H9 (cell line): ENCODE data around the gene CCDC178. TPM values are rescaled to one million over a fixed set of nuclear protein-coding genes. Genes with fewer than 3 reads are reported as not detected.

Experiments
- DNase-seq: peaks from one replicate; pipeline ENCODE4 v3.0.0-alpha.2; 2017
- H2AFZ ChIP-seq: one replicate; pipeline ENCODE4 v1.6.1; 2013; ENCODE audit warnings: mild to moderate bottlenecking, low read length, control low read depth, moderate library complexity
- H2AK5ac ChIP-seq: 2 replicates; pipeline ENCODE4 v1.6.1; 2013; ENCODE audit warnings: low read length, control low read depth, mixed read lengths; ENCODE audit not compliant: insufficient read length
- H2BK120ac ChIP-seq: one replicate; pipeline ENCODE4 v1.6.1; 2013; ENCODE audit warnings: low read depth, mild to moderate bottlenecking, low read length, control low read depth, inconsistent platforms; ENCODE audit not compliant: poor library complexity, severe bottlenecking
- H2BK12ac ChIP-seq: 2 replicates; pipeline ENCODE4 v1.6.1; 2013; ENCODE audit warnings: low read length, control low read depth, mixed read lengths, low read depth; ENCODE audit not compliant: insufficient read length
- H2BK15ac ChIP-seq: 2 replicates; pipeline ENCODE4 v1.6.1; 2013; ENCODE audit warnings: low read depth, low read length, control low read depth
- H2BK20ac ChIP-seq: one replicate; pipeline ENCODE4 v1.6.1; 2013; ENCODE audit warnings: low read depth, mild to moderate bottlenecking, low read length, control low read depth, inconsistent platforms; ENCODE audit not compliant: poor library complexity, severe bottlenecking
- H2BK5ac ChIP-seq: 2 replicates; pipeline ENCODE4 v1.6.1; 2013; ENCODE audit warnings: low read length, control low read depth, mixed read lengths; ENCODE audit not compliant: insufficient read length
- H3K14ac ChIP-seq: 2 replicates; pipeline ENCODE4 v1.6.1; 2013; ENCODE audit warnings: low read length, control low read depth; ENCODE audit not compliant: insufficient read depth
- H3K18ac ChIP-seq: 2 replicates; pipeline ENCODE4 v1.6.1; 2013; ENCODE audit warnings: low read depth, mild to moderate bottlenecking, mixed read lengths, low read length, control low read depth; ENCODE audit not compliant: insufficient read length
- H3K23ac ChIP-seq: 2 replicates; pipeline ENCODE4 v1.6.1; 2013; ENCODE audit warnings: low read length, control low read depth, mixed read lengths, low read depth; ENCODE audit not compliant: insufficient read length
- H3K23me2 ChIP-seq: 2 replicates; pipeline ENCODE4 v1.6.1; 2013; ENCODE audit warnings: low read depth, mild to moderate bottlenecking, mixed read lengths, low read length, control low read depth; ENCODE audit not compliant: insufficient read length, poor library complexity, severe bottlenecking
- H3K27ac ChIP-seq: 2 replicates; pipeline ENCODE4 v1.5.1; 2013; ENCODE audit warnings: low read length, control low read depth, mixed read lengths, low read depth; ENCODE audit not compliant: insufficient read length
- H3K27me3 ChIP-seq: 2 replicates; pipeline ENCODE4 v1.6.1; 2013; ENCODE audit warnings: low read length, control low read depth, inconsistent platforms; ENCODE audit not compliant: insufficient read depth
- H3K4ac ChIP-seq: 2 replicates; pipeline ENCODE4 v1.6.1; 2013; ENCODE audit warnings: low read depth, mild to moderate bottlenecking, control low read depth, inconsistent platforms, low read length, moderate library complexity
- H3K4me1 ChIP-seq: 2 replicates; pipeline ENCODE4 v1.6.1; 2013; ENCODE audit warnings: low read length, control low read depth, inconsistent platforms; ENCODE audit not compliant: insufficient read depth
- H3K4me2 ChIP-seq: 2 replicates; pipeline ENCODE4 v1.6.1; 2013; ENCODE audit warnings: low read length, control low read depth, mixed read lengths; ENCODE audit not compliant: insufficient read length, insufficient read depth
- H3K56ac ChIP-seq: 2 replicates; pipeline ENCODE4 v1.6.1; 2013; ENCODE audit warnings: low read depth, mild to moderate bottlenecking, mixed read lengths, low read length, control low read depth; ENCODE audit not compliant: insufficient read length
- H3K79me1 ChIP-seq: 2 replicates; pipeline ENCODE4 v1.6.1; 2013; ENCODE audit warnings: low read depth, mild to moderate bottlenecking, moderate library complexity, low read length, control low read depth, inconsistent platforms; ENCODE audit not compliant: insufficient read depth, poor library complexity, severe bottlenecking
- H3K79me2 ChIP-seq: 2 replicates; pipeline ENCODE4 v1.6.1; 2013; ENCODE audit warnings: low read length, control low read depth, inconsistent platforms; ENCODE audit not compliant: insufficient read depth
- H3K9ac ChIP-seq: 2 replicates; pipeline ENCODE4 v1.6.1; 2013; ENCODE audit warnings: low read length, control low read depth, mixed read lengths; ENCODE audit not compliant: insufficient read length; ENCODE audit errors: extremely low read depth
- H3K9me3 ChIP-seq: one replicate; pipeline ENCODE4 v1.6.1; 2013; ENCODE audit warnings: low read depth, low read length, inconsistent platforms; ENCODE audit not compliant: control insufficient read depth
- H3T11ph ChIP-seq: one replicate; pipeline ENCODE4 v1.6.1; 2013; ENCODE audit warnings: mild to moderate bottlenecking, low read length, control low read depth, inconsistent platforms
- H4K20me1 ChIP-seq: one replicate; pipeline ENCODE4 v1.6.1; 2013; ENCODE audit not compliant: control insufficient read depth, insufficient read length, insufficient read depth
- H4K5ac ChIP-seq: 2 replicates; pipeline ENCODE4 v1.6.1; 2013; ENCODE audit warnings: low read depth, mild to moderate bottlenecking, mixed read lengths, low read length, control low read depth; ENCODE audit not compliant: insufficient read length
- H4K8ac ChIP-seq: replicated peaks from 2 replicates; pipeline ENCODE4 v1.6.1; 2013; ENCODE audit warnings: low read length, control low read depth, mixed read lengths, low read depth; ENCODE audit not compliant: insufficient read length
- H4K91ac ChIP-seq: 2 replicates; pipeline ENCODE4 v1.6.1; 2013; ENCODE audit warnings: low read depth, mild to moderate bottlenecking, moderate library complexity, mixed read lengths, low read length, control low read depth; ENCODE audit not compliant: insufficient read length
- H3K27ac Mint-ChIP-seq, 3 experiments: 2 replicates in 2 of 3; 3 replicates in 1 of 3; pipeline ENCODE4 v1.8.0; 2020 to 2021; ENCODE audit warnings: mixed read lengths in 3 of 3, mild to moderate bottlenecking in 1 of 3, moderate library complexity in 1 of 3
- H3K27me3 Mint-ChIP-seq: 2 replicates; pipeline ENCODE4 v1.8.0; 2021; ENCODE audit warnings: low read depth, mild to moderate bottlenecking, moderate library complexity, mixed read lengths
- H3K36me3 Mint-ChIP-seq, 3 experiments: 2 replicates in 2 of 3; 3 replicates in 1 of 3; pipeline ENCODE4 v1.8.0; 2020 to 2021; ENCODE audit warnings: low read depth in 3 of 3, mixed read lengths in 3 of 3; ENCODE audit not compliant: insufficient read depth in 1 of 3
- H3K4me1 Mint-ChIP-seq, 2 experiments: 2 replicates each; pipeline ENCODE4 v1.8.0; 2020; ENCODE audit warnings: mixed read lengths in 2 of 2
- H3K4me3 Mint-ChIP-seq, 2 experiments: 2 replicates in 1 of 2; 3 replicates in 1 of 2; pipeline ENCODE4 v1.8.0; 2020 to 2021; ENCODE audit warnings: mild to moderate bottlenecking in 2 of 2, mixed read lengths in 2 of 2, moderate library complexity in 1 of 2
- H3K9me3 Mint-ChIP-seq, 2 experiments: 2 replicates in 1 of 2; 3 replicates in 1 of 2; pipeline ENCODE4 v1.8.0; 2020; ENCODE audit warnings: mild to moderate bottlenecking in 2 of 2, mixed read lengths in 2 of 2, moderate library complexity in 1 of 2
- CTCF ChIP-seq: fragments of 200-600 bp; sonication (generic); conservative IDR thresholded peaks from 3 replicates; pipeline ENCODE4 v1.8.0; 2021; ENCODE audit warnings: antibody characterized with exemption, mild to moderate bottlenecking
- WGBS: extraction: QIAGEN DNeasy Blood & Tissue Kit; methylation state at CpG from one replicate; pipeline ENCODE4 v1.1.7; 2013; ENCODE audit warnings: missing lambda C conversion rate, low lambda C conversion rate, mixed read lengths; ENCODE audit not compliant: insufficient read length; ENCODE audit errors: extremely low coverage; 5-methylcytosine and 5-hydroxymethylcytosine counted together
- total RNA-seq: library from RNA; stranded (reverse); gene quantifications from 2 replicates; pipeline ENCODE4 v1.2.1, GENCODE V29; 2021

The CCDC178 gene
- total RNA-seq, 1 experiment from 2014 or later = not detected

DNA sequence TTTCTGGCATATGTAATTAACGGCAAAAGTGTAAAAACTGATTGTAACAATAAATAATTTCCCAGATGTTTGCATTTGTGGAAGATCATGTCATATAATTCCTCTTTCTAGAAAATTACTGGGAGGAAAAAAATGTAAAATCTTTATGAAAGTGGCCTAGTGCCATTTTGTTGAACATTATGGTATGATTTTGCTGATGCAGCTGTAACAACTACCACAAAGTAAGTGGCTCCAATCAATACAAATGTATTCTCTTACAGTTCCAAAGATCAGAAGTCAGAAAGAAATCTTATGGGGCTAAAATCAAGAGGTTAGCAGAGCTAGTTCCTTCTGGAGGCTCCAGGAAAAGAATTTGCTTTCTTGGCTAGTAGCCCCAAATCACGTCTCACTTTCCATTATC, 281.4 kb downstream of the CCDC178 start:
- H3K27ac ChIP-seq = no peak overlapping the region
- no peak overlapping the region for H3K4me2 ChIP-seq
- no peak overlapping the region for H2BK5ac ChIP-seq
- H2AFZ ChIP-seq = no peak overlapping the region
- no peaks in the 10 kb centered on the region for H3K9me3 Mint-ChIP-seq
- no peak overlapping the region for H3T11ph ChIP-seq
- H3K18ac ChIP-seq = no peak overlapping the region
- no peaks in the 10 kb centered on the region for H3K27me3 Mint-ChIP-seq
- no peaks in the 10 kb centered on the region for H3K9me3 ChIP-seq
- no peak overlapping the region for H3K14ac ChIP-seq
- H3K27me3 ChIP-seq = no peaks in the 10 kb centered on the region
- no peak overlapping the region for H3K56ac ChIP-seq
- WGBS = no CpG with 5 or more reads among the region's 2 CpGs
- H3K23ac ChIP-seq = no peak overlapping the region
- DNase-seq = no peak
- no peak for TF ChIP-seq CTCF
- no peak overlapping the region for H2BK120ac ChIP-seq
- H3K36me3 Mint-ChIP-seq = no peaks in the 10 kb centered on the region
- H2BK15ac ChIP-seq = no peak overlapping the region
- no peak overlapping the region for H3K4me3 Mint-ChIP-seq
- no peak overlapping the region for H3K27ac Mint-ChIP-seq
- H3K4ac ChIP-seq = no peak overlapping the region
- H3K4me1 ChIP-seq = no peaks in the 10 kb centered on the region
- H2BK20ac ChIP-seq = no peak overlapping the region
- no peak overlapping the region for H2BK12ac ChIP-seq
- no peaks in the 10 kb centered on the region for H4K20me1 ChIP-seq
- no peaks in the 10 kb centered on the region for H3K23me2 ChIP-seq
- no peaks in the 10 kb centered on the region for H3K79me2 ChIP-seq
- H3K79me1 ChIP-seq = no peaks in the 10 kb centered on the region
- H4K91ac ChIP-seq = no peak overlapping the region
- no peaks in the 10 kb centered on the region for H3K4me1 Mint-ChIP-seq
- no peak overlapping the region for H3K9ac ChIP-seq
- H4K5ac ChIP-seq = no peak overlapping the region
- H4K8ac ChIP-seq = no peak overlapping the region
- no peak overlapping the region for H2AK5ac ChIP-seq
